Measurements from ENCODE around the gene SCN4A.
"Not testable (repeated sequence)": the region's sequence is repeated elsewhere in the genome, so short reads cannot be mapped to it uniquely, and the experiment has no call there.

SCN4A gene

DNA sequence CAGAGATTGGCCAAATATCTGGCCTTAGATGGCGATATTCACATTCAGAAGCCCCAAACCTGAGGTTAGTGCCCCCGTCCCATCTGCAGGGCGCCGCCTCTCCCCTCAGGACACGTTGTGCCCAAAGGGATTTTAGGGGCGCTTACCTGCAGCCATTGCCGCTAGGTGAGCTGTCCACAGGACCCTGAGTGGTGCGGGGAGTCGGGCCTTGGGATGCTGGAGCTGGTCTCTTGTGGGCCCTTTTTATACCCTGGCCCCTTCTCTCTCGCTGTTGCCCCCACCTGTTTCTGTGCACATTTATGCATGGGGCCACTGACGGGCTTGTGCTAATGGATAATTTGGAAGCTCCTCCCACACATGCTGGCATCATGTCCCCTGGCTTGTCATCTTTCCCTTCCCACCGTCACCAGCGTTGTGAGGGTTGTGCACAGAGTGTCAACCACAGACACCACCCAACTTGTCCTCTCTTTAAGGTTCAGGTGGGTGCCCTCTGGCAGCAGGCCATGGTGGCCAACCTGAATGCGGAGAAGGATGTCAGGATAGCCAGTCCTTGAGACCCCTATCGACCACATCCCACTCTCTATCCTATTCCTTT, 61.6 kb downstream of the SCN4A start, which contains the start of gene CSHL1:
CSHL1 (minus strand) TSS at position 218 of the 595 bp plus-strand sequence; CDS start at position 156, 62 bp downstream.
- no peaks in the 10 kb centered on the region for H3F3A ChIP-seq (ENCODE audit: insufficient read depth, low read length)
- TF ChIP-seq EZH2 (IDR thresholded peaks at IDR 0.05; ENCODE audit: borderline replicate concordance, low read length) = no peak
- TF ChIP-seq, protein P1, sequence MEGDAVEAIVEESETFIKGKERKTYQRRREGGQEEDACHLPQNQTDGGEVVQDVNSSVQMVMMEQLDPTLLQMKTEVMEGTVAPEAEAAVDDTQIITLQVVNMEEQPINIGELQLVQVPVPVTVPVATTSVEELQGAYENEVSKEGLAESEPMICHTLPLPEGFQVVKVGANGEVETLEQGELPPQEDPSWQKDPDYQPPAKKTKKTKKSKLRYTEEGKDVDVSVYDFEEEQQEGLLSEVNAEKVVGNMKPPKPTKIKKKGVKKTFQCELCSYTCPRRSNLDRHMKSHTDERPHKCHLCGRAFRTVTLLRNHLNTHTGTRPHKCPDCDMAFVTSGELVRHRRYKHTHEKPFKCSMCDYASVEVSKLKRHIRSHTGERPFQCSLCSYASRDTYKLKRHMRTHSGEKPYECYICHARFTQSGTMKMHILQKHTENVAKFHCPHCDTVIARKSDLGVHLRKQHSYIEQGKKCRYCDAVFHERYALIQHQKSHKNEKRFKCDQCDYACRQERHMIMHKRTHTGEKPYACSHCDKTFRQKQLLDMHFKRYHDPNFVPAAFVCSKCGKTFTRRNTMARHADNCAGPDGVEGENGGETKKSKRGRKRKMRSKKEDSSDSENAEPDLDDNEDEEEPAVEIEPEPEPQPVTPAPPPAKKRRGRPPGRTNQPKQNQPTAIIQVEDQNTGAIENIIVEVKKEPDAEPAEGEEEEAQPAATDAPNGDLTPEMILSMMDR (IDR thresholded peaks at IDR 0.05; ENCODE audit: low read length) = no peak
- H3K9me3 ChIP-seq (ENCODE audit: low read length) = no peaks in the 10 kb centered on the region
- H3K27me3 ChIP-seq (ENCODE audit: insufficient read depth, low read length) = no peaks in the 10 kb centered on the region; the same call in 1 of the 2 replicates
- no peak within 1 kb of the TSS for H2AFZ ChIP-seq (ENCODE audit: low read length)
- no peak within 1 kb of the TSS for H3K4me2 ChIP-seq (ENCODE audit: low read length)
- H3K79me2 ChIP-seq (ENCODE audit: insufficient read depth, low read length) = no peaks in the 10 kb centered on the region
- H3K36me3 ChIP-seq (ENCODE audit: insufficient read depth, low read length) = no peaks in the 10 kb centered on the region
- no peak within 1 kb of the TSS for H3K4me3 ChIP-seq (ENCODE audit: low read depth, low read length, poor library complexity, severe bottlenecking)
- H3K9ac ChIP-seq (ENCODE audit: low read length) = no peak within 1 kb of the TSS
- H3K27ac ChIP-seq (ENCODE audit: low read depth, low read length, poor library complexity, severe bottlenecking) = no peak within 1 kb of the TSS
- H4K20me1 ChIP-seq (ENCODE audit: insufficient read depth, low read length) = no peaks in the 10 kb centered on the region
- H3K4me1 ChIP-seq (ENCODE audit: insufficient read depth, low read length, severe bottlenecking) = peaks cover 10% of the 10 kb centered on the region
- H3K9me2 ChIP-seq (ENCODE audit: low read depth, low read length) = no peaks in the 10 kb centered on the region

DNA sequence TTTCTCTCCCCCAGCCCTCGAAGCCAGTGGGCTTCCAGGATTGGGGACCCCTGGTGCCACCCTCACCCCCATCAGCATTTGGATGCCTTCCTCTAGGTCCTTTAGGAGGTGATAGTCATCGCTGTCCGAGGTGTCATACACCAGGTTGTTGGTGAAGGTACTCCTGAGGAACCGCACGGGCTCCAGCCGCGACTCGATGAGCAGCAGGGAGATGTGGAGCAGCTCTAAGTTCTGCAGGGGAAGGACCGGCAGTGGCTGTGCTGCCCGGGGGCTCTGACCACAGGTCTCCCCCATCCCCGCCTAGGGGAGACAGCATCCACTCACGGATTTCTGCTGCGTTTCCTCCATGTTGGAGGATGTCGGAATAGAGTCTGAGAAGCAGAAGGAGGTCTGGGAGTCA, 62.6 kb downstream of the SCN4A start:
- H3K79me2 ChIP-seq (ENCODE audit: insufficient read depth, low read length) = no peaks in the 10 kb centered on the region
- H3K4me1 ChIP-seq (ENCODE audit: insufficient read depth, low read length, severe bottlenecking) = no peaks in the 10 kb centered on the region
- no peak overlapping the region for H3K4me3 ChIP-seq (ENCODE audit: low read depth, low read length, poor library complexity, severe bottlenecking)
- H3K9me2 ChIP-seq (ENCODE audit: low read depth, low read length) = no peaks in the 10 kb centered on the region
- no peak overlapping the region for H3K27ac ChIP-seq (ENCODE audit: low read depth, low read length, poor library complexity, severe bottlenecking)
- no peak overlapping the region for H3K9ac ChIP-seq (ENCODE audit: low read length)
- TF ChIP-seq, protein P1 (IDR thresholded peaks at IDR 0.05; ENCODE audit: low read length) = no peak
- TF ChIP-seq EZH2 (IDR thresholded peaks at IDR 0.05; ENCODE audit: borderline replicate concordance, low read length) = no peak
- H3K27me3 ChIP-seq (ENCODE audit: insufficient read depth, low read length) = no peaks in the 10 kb centered on the region; the same call in 1 of the 2 replicates
- no peaks in the 10 kb centered on the region for H3K36me3 ChIP-seq (ENCODE audit: insufficient read depth, low read length)
- H3K4me2 ChIP-seq (ENCODE audit: low read length) = no peak overlapping the region
- H2AFZ ChIP-seq (ENCODE audit: low read length) = no peak overlapping the region
- H4K20me1 ChIP-seq (ENCODE audit: insufficient read depth, low read length) = no peaks in the 10 kb centered on the region
- no peaks in the 10 kb centered on the region for H3K9me3 ChIP-seq (ENCODE audit: low read length)
- H3F3A ChIP-seq (ENCODE audit: insufficient read depth, low read length) = no peaks in the 10 kb centered on the region

DNA sequence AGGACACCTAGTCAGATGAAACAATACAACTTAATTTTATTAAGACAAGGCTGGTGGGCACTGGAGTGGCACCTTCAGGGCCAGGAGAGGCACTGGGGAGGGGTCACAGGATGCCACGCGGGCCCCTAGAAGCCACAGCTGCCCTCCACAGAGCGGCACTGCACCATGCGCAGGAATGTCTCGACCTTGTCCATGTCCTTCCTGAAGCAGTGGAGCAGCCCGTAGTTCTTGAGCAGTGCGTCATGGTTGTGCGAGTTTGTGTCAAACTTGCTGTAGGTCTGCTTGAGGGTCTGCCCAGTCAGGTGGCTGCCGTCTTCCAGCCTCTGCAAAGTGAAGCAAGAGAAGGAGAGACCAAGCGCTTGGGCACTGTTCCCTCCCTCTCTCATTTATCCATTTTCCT, 63.1 kb downstream of the SCN4A start:
- H3K4me2 ChIP-seq (ENCODE audit: low read length); H3K27me3 ChIP-seq (ENCODE audit: insufficient read depth, low read length); H3K79me2 ChIP-seq (ENCODE audit: insufficient read depth, low read length); H3K9me2 ChIP-seq (ENCODE audit: low read depth, low read length); H2AFZ ChIP-seq (ENCODE audit: low read length); H4K20me1 ChIP-seq (ENCODE audit: insufficient read depth, low read length); H3K4me1 ChIP-seq (ENCODE audit: insufficient read depth, low read length, severe bottlenecking); H3K9me3 ChIP-seq (ENCODE audit: low read length); H3K4me3 ChIP-seq (ENCODE audit: low read depth, low read length, poor library complexity, severe bottlenecking); H3K9ac ChIP-seq (ENCODE audit: low read length); H3K27ac ChIP-seq (ENCODE audit: low read depth, low read length, poor library complexity, severe bottlenecking); H3F3A ChIP-seq (ENCODE audit: insufficient read depth, low read length); H3K36me3 ChIP-seq (ENCODE audit: insufficient read depth, low read length): not testable (repeated sequence)

DNA sequence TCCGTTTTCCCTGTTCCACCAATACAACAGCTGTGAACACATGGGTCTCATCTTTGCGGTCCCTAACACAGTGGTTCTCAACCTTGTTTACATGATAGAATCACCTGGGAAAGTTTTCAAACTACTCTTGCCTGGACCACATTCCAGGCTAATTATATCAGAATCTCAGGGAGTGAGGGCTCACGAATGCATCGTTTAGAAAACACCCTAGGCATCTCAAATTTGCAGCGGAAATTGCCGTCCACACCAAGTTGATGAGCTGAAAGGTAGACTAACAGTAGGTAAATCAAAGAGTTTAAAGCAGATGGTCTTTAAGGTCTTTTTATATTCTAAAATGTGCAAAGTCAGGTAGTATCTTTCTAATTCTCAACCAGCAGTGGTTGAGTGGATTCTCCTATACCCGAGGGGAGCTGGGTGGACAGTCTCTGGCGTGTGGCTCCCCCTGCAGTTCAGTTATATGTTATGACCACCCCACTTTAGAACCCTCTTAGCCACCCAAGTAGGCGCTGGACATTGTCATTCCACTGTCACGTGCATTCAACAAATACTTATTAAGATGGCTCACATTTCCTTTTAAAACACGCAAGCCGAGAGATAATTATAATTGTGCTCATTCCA, 65.4 kb downstream of the SCN4A start:
- not testable (repeated sequence) for H2AFZ ChIP-seq (ENCODE audit: low read length); H3K4me1 ChIP-seq (ENCODE audit: insufficient read depth, low read length, severe bottlenecking); H3K4me2 ChIP-seq (ENCODE audit: low read length); H3K27me3 ChIP-seq (ENCODE audit: insufficient read depth, low read length); H3K9ac ChIP-seq (ENCODE audit: low read length); H3K9me3 ChIP-seq (ENCODE audit: low read length); H3F3A ChIP-seq (ENCODE audit: insufficient read depth, low read length); H3K4me3 ChIP-seq (ENCODE audit: low read depth, low read length, poor library complexity, severe bottlenecking); H3K36me3 ChIP-seq (ENCODE audit: insufficient read depth, low read length); H3K9me2 ChIP-seq (ENCODE audit: low read depth, low read length); H4K20me1 ChIP-seq (ENCODE audit: insufficient read depth, low read length); H3K27ac ChIP-seq (ENCODE audit: low read depth, low read length, poor library complexity, severe bottlenecking); H3K79me2 ChIP-seq (ENCODE audit: insufficient read depth, low read length)
- TF ChIP-seq, protein P1 (IDR thresholded peaks at IDR 0.05; ENCODE audit: low read length) = peak; percentile 17; the same call in 1 of the 2 replicates

DNA sequence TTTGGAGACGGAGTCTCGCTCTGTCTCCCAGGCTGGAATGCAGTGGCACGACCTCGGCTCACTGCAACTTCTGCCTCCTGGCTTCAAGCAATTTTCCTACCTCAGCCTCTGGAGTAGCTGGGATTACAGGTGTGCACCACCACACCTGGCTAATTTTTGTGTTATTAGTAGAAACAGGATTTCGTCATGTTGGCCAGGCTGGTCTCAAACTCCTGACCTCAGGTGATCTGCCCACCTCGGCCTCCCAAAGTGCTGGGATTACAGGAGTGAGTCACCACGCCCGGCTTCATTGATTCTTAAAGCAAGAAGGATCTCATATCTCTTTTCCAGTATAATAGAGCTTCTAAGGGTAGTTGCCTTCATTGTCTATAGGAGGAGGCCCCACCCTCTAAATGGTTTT, 67.9 kb downstream of the SCN4A start:
- H3F3A ChIP-seq (ENCODE audit: insufficient read depth, low read length); H3K9me2 ChIP-seq (ENCODE audit: low read depth, low read length); H2AFZ ChIP-seq (ENCODE audit: low read length); H3K9ac ChIP-seq (ENCODE audit: low read length); H3K36me3 ChIP-seq (ENCODE audit: insufficient read depth, low read length); H3K4me3 ChIP-seq (ENCODE audit: low read depth, low read length, poor library complexity, severe bottlenecking); H3K4me1 ChIP-seq (ENCODE audit: insufficient read depth, low read length, severe bottlenecking); H3K27ac ChIP-seq (ENCODE audit: low read depth, low read length, poor library complexity, severe bottlenecking); H3K79me2 ChIP-seq (ENCODE audit: insufficient read depth, low read length); H3K9me3 ChIP-seq (ENCODE audit: low read length); H3K4me2 ChIP-seq (ENCODE audit: low read length); H4K20me1 ChIP-seq (ENCODE audit: insufficient read depth, low read length); H3K27me3 ChIP-seq (ENCODE audit: insufficient read depth, low read length): not testable (repeated sequence)

Measured in OCI-LY1 (cell line).